Measurements from ENCODE around the gene IFT172. TPM values are rescaled to one million over a fixed set of nuclear protein-coding genes. Genes with fewer than 3 reads are reported as not detected.
"Not testable (repeated sequence)": the region's sequence is repeated elsewhere in the genome, so short reads cannot be mapped to it uniquely, and the experiment has no call there.

IFT172 gene
- 10 to 100 TPM; 10.5 to 18.6 TPM for total RNA-seq

- H3K27ac Mint-ChIP-seq = peak within 1 kb of the TSS; percentile 94
- no peaks in the 10 kb centered on the region for H3K36me3 Mint-ChIP-seq (ENCODE audit: low read depth)
- peak; percentile 95 for ATAC-seq (replicated peaks)
- H3K9me3 Mint-ChIP-seq = no peaks in the 10 kb centered on the region
- peak within 1 kb of the TSS; percentile 92 for H3K4me3 Mint-ChIP-seq
- peaks cover 4% of the 10 kb centered on the region for H3K27me3 Mint-ChIP-seq
- H3K4me1 Mint-ChIP-seq = peaks cover 9% of the 10 kb centered on the region
Measured at GRCh38 chr2:27489498-27490397, at the start of gene IFT172. Gene IFT172, minus strand, starts transcription at chr2:27489743. Its CDS starts 90 bp downstream, at chr2:27489653.

GRCh38 chr2:27538839-27539450, 49.4 kb upstream of the IFT172 start:
- H3K36me3 Mint-ChIP-seq (ENCODE audit: low read depth); H3K9me3 Mint-ChIP-seq; H3K27ac Mint-ChIP-seq; H3K4me3 Mint-ChIP-seq; H3K27me3 Mint-ChIP-seq; H3K4me1 Mint-ChIP-seq; ATAC-seq (replicated peaks): not testable (repeated sequence)

GRCh38 chr2:27537287-27537686, 47.7 kb upstream of the IFT172 start:
- Mint-ChIP-seq H3K4me1 (no peaks in the 10 kb centered on the region), H3K27me3 (peaks cover 8% of the 10 kb centered on the region), H3K36me3 (ENCODE audit: low read depth) (no peaks in the 10 kb centered on the region), H3K9me3 (no peaks in the 10 kb centered on the region), H3K27ac (no peak overlapping the region), H3K4me3 (no peak overlapping the region)
- no peak for ATAC-seq (replicated peaks)

GRCh38 chr2:27531983-27532382, 42.4 kb upstream of the IFT172 start:
- no peak overlapping the region for H3K4me3 Mint-ChIP-seq
- H3K36me3 Mint-ChIP-seq (ENCODE audit: low read depth) = no peaks in the 10 kb centered on the region
- no peak for ATAC-seq (replicated peaks)
- H3K4me1 Mint-ChIP-seq = no peaks in the 10 kb centered on the region
- peaks cover 8% of the 10 kb centered on the region for H3K27me3 Mint-ChIP-seq
- no peak overlapping the region for H3K27ac Mint-ChIP-seq
- no peaks in the 10 kb centered on the region for H3K9me3 Mint-ChIP-seq

- no peaks in the 10 kb centered on the region for H3K9me3 Mint-ChIP-seq
- H3K4me3 Mint-ChIP-seq = no peak overlapping the region
- H3K27me3 Mint-ChIP-seq = peaks cover 15% of the 10 kb centered on the region
- H3K4me1 Mint-ChIP-seq = no peaks in the 10 kb centered on the region
- no peak overlapping the region for H3K27ac Mint-ChIP-seq
- no peaks in the 10 kb centered on the region for H3K36me3 Mint-ChIP-seq (ENCODE audit: low read depth)
- ATAC-seq (replicated peaks) = peak; percentile 24
Measured at GRCh38 chr2:27527182-27527581, 37.6 kb upstream of the IFT172 start.

GRCh38 chr2:27522400-27522945, 32.9 kb upstream of the IFT172 start:
- Mint-ChIP-seq H3K36me3 (ENCODE audit: low read depth) (no peaks in the 10 kb centered on the region), H3K27ac (no peak overlapping the region), H3K4me3 (no peak overlapping the region), H3K27me3 (peaks cover 21% of the 10 kb centered on the region), H3K9me3 (no peaks in the 10 kb centered on the region), H3K4me1 (no peaks in the 10 kb centered on the region)
- ATAC-seq (replicated peaks) = no peak

GRCh38 chr2:27520316-27520715, 30.8 kb upstream of the IFT172 start:
- Mint-ChIP-seq H3K27me3 (peaks cover 19% of the 10 kb centered on the region), H3K4me3 (no peak overlapping the region), H3K4me1 (no peaks in the 10 kb centered on the region), H3K36me3 (ENCODE audit: low read depth) (no peaks in the 10 kb centered on the region), H3K9me3 (no peaks in the 10 kb centered on the region), H3K27ac (no peak overlapping the region)
- no peak for ATAC-seq (replicated peaks)

GRCh38 chr2:27518782-27519113, 29.2 kb upstream of the IFT172 start:
- H3K27ac Mint-ChIP-seq = no peak overlapping the region
- H3K9me3 Mint-ChIP-seq = no peaks in the 10 kb centered on the region
- no peak overlapping the region for H3K4me3 Mint-ChIP-seq
- no peak for ATAC-seq (replicated peaks)
- peaks cover 20% of the 10 kb centered on the region for H3K27me3 Mint-ChIP-seq
- H3K4me1 Mint-ChIP-seq = no peaks in the 10 kb centered on the region
- no peaks in the 10 kb centered on the region for H3K36me3 Mint-ChIP-seq (ENCODE audit: low read depth)

GRCh38 chr2:27518113-27518781, 28.7 kb upstream of the IFT172 start:
- ATAC-seq (replicated peaks) = no peak
- H3K4me3 Mint-ChIP-seq = no peak overlapping the region

GRCh38 chr2:27509326-27509725, 19.8 kb upstream of the IFT172 start:
- H3K4me1 Mint-ChIP-seq = no peaks in the 10 kb centered on the region
- no peaks in the 10 kb centered on the region for H3K36me3 Mint-ChIP-seq (ENCODE audit: low read depth)
- no peak overlapping the region for H3K4me3 Mint-ChIP-seq
- H3K27ac Mint-ChIP-seq = no peak overlapping the region
- peaks cover 11% of the 10 kb centered on the region for H3K27me3 Mint-ChIP-seq
- no peak for ATAC-seq (replicated peaks)
- no peaks in the 10 kb centered on the region for H3K9me3 Mint-ChIP-seq

More at GRCh38 chr2:27518113-27518781, 28.7 kb upstream of the IFT172 start:
- Mint-ChIP-seq H3K36me3 (ENCODE audit: low read depth) (no peaks in the 10 kb centered on the region), H3K27me3 (peaks cover 20% of the 10 kb centered on the region), H3K27ac (no peak overlapping the region), H3K4me1 (no peaks in the 10 kb centered on the region), H3K9me3 (no peaks in the 10 kb centered on the region)

- Mint-ChIP-seq H3K9me3 (no peaks in the 10 kb centered on the region), H3K4me3 (no peak overlapping the region), H3K27ac (no peak overlapping the region), H3K27me3 (no peaks in the 10 kb centered on the region), H3K4me1 (no peaks in the 10 kb centered on the region), H3K36me3 (ENCODE audit: low read depth) (no peaks in the 10 kb centered on the region)
- ATAC-seq (replicated peaks) = no peak
Measured at GRCh38 chr2:27507293-27507692, 17.8 kb upstream of the IFT172 start.

- ATAC-seq (replicated peaks) = no peak
- Mint-ChIP-seq H3K27ac (no peak overlapping the region), H3K4me3 (no peak overlapping the region), H3K27me3 (no peaks in the 10 kb centered on the region), H3K36me3 (ENCODE audit: low read depth) (no peaks in the 10 kb centered on the region), H3K4me1 (no peaks in the 10 kb centered on the region), H3K9me3 (no peaks in the 10 kb centered on the region)
Measured at GRCh38 chr2:27506587-27506986, 17.0 kb upstream of the IFT172 start.

GRCh38 chr2:27502142-27502541, 12.6 kb upstream of the IFT172 start:
- no peak overlapping the region for H3K4me3 Mint-ChIP-seq
- no peaks in the 10 kb centered on the region for H3K36me3 Mint-ChIP-seq (ENCODE audit: low read depth)
- no peak overlapping the region for H3K27ac Mint-ChIP-seq
- no peak for ATAC-seq (replicated peaks)
- H3K4me1 Mint-ChIP-seq = no peaks in the 10 kb centered on the region
- no peaks in the 10 kb centered on the region for H3K9me3 Mint-ChIP-seq
- H3K27me3 Mint-ChIP-seq = peaks cover 18% of the 10 kb centered on the region

- H3K27ac Mint-ChIP-seq = no peak overlapping the region
- no peaks in the 10 kb centered on the region for H3K36me3 Mint-ChIP-seq (ENCODE audit: low read depth)
- H3K9me3 Mint-ChIP-seq = no peaks in the 10 kb centered on the region
- ATAC-seq (replicated peaks) = no peak
- no peaks in the 10 kb centered on the region for H3K4me1 Mint-ChIP-seq
- no peak overlapping the region for H3K4me3 Mint-ChIP-seq
- peaks cover 26% of the 10 kb centered on the region for H3K27me3 Mint-ChIP-seq
Measured at GRCh38 chr2:27501042-27501441, 11.5 kb upstream of the IFT172 start.

All from activated T-helper 17 cell treated with anti-CD3 and anti-CD28 coated beads, Interleukin-2, amount 50 U/mL, for 72 hours (primary cell).